ENCODE measurements around the gene COL6A6.

The COL6A6 gene

GRCh38 chr3:130565224-130565623 lies 48.2 kb downstream of the COL6A6 start:
- TF ChIP-seq CTCF (IDR thresholded peaks at IDR 0.05): no peak

Measured in LNCAP (cell line).